ENCODE results near the gene PSTPIP1. TPM values are rescaled to one million over a fixed set of nuclear protein-coding genes. Genes with fewer than 3 reads are reported as not detected.

Gene PSTPIP1
- 1.3 to 1.6 TPM (median 1.5 TPM) in 3 replicates for total RNA-seq (2021)
- Bru-seq, nascent RNA = percentile 9 among the genes with signal in this experiment
- long read RNA-seq, experiment 1, partial matches to known transcripts = 0 of 1 reads
- long read RNA-seq, experiment 1, other reads (novel, unspliced or antisense) = 1 of 1 reads
- long read RNA-seq, experiment 2, partial matches to known transcripts = 0 of 3 reads
- long read RNA-seq, experiment 2, other reads (novel, unspliced or antisense) = 2 of 3 reads
- long read RNA-seq, experiment 3, partial matches to known transcripts = 0 of 2 reads
- long read RNA-seq, experiment 3, other reads (novel, unspliced or antisense) = 1 of 2 reads

GRCh38 chr15:76994971-76995945 is at the start of gene PSTPIP1:
Gene PSTPIP1, plus strand, starts transcription at chr15:76995126. Its CDS starts 448 bp downstream, at chr15:76995574.
- Mint-ChIP-seq H3K27ac (no peak within 1 kb of the TSS), H3K36me3 (no peaks in the 10 kb centered on the region), H3K4me1 (no peaks in the 10 kb centered on the region), H3K27me3 (ENCODE audit: low read depth) (no peaks in the 10 kb centered on the region; the same call in 1 of the 2 replicates), H3K4me3 (no peak within 1 kb of the TSS), H3K9me3 (no peaks in the 10 kb centered on the region)
- ChIA-PET POLR2A (no interaction called here), CTCF (interaction anchor here (0.8 to 2.1 kb wide), 5 partner anchors 18 to 40 kb away, joined by 4 to 10 read pairs (median 7); no protein-coding TSS in a partner anchor)
- ATAC-seq (peak; percentile 38), DNase-seq (ENCODE audit: low spot score) (peak; percentile 11)
- TF ChIP-seq ESRRA (CRISPR knock-in tag; IDR thresholded peaks at IDR 0.05; ENCODE audit: borderline replicate concordance) = no peak
- TF ChIP-seq ZNF232 (CRISPR knock-in tag; IDR thresholded peaks at IDR 0.05) = no peak
- no peak for TF ChIP-seq GABPB1 (CRISPR knock-in tag; IDR thresholded peaks at IDR 0.05)
- TF ChIP-seq IRF1 (CRISPR knock-in tag; IDR thresholded peaks at IDR 0.05) = no peak
- TF ChIP-seq GTF2I (CRISPR knock-in tag; conservative IDR thresholded peaks at IDR 0.05) = no peak
- TF ChIP-seq FOXP4 (CRISPR knock-in tag; IDR thresholded peaks at IDR 0.05) = no peak
- no peak for TF ChIP-seq ERG (CRISPR knock-in tag; IDR thresholded peaks at IDR 0.05)
- TF ChIP-seq ZNF281 (CRISPR knock-in tag; IDR thresholded peaks at IDR 0.05) = no peak
- TF ChIP-seq ZNF532 (CRISPR knock-in tag; IDR thresholded peaks at IDR 0.05; ENCODE audit: borderline replicate concordance) = no peak
- TF ChIP-seq ZBTB21 (CRISPR knock-in tag; IDR thresholded peaks at IDR 0.05; ENCODE audit: borderline replicate concordance) = no peak
- TF ChIP-seq TP53 (CRISPR knock-in tag; IDR thresholded peaks at IDR 0.05) = no peak
- no peak for TF ChIP-seq TCF7 (CRISPR knock-in tag; IDR thresholded peaks at IDR 0.05; ENCODE audit: low read depth)
- no peak for TF ChIP-seq HMGA2 (CRISPR knock-in tag; IDR thresholded peaks at IDR 0.05)
- TF ChIP-seq SOX15 (CRISPR knock-in tag; IDR thresholded peaks at IDR 0.05) = no peak
- TF ChIP-seq AFF4 (CRISPR knock-in tag; IDR thresholded peaks at IDR 0.05; ENCODE audit: borderline replicate concordance) = no peak
- no peak for TF ChIP-seq ATF3 (CRISPR knock-in tag; conservative IDR thresholded peaks at IDR 0.05)
- TF ChIP-seq ZNF121 (CRISPR knock-in tag; IDR thresholded peaks at IDR 0.05) = no peak
- TF ChIP-seq SMAD3 (CRISPR knock-in tag; IDR thresholded peaks at IDR 0.05; ENCODE audit: borderline replicate concordance) = no peak

Measured in WTC11 (cell line).